Measurements from ENCODE around the gene CACTIN. TPM values are rescaled to one million over a fixed set of nuclear protein-coding genes. Genes with fewer than 3 reads are reported as not detected.
A peak's percentile ranks its signal among the peaks of the same experiment; 100 is the strongest.
"Not testable (repeated sequence)": the region's sequence is repeated elsewhere in the genome, so short reads cannot be mapped to it uniquely, and the experiment has no call there.

Gene CACTIN
- total and polyA plus RNA-seq, 8 donors: 6.8 to 27.2 (median 12.9) TPM

GRCh38 chr19:3669082-3669946, 42.7 kb upstream of the CACTIN start:
- intact Hi-C loops (cut with DNase I): loop anchor here in 1 of 3 donors (5.0 kb wide), 3 partner anchors 33 to 153 kb away; partner anchors contain the start of gene PIP5K1C
- ATAC-seq (no peak), DNase-seq (peak in 1 of 6 donors; percentile 67), FAIRE-seq (no peak)
- 84 to 89% methylated on average over 39 of the region's 39 CpGs for WGBS, 2 donors
- H3K36me3 ChIP-seq: no peaks in the 10 kb centered on the region
- no peak overlapping the region for H3K4me3 ChIP-seq
- peak overlapping the region in 1 of 4 donors; percentile 28 for H3K27ac ChIP-seq
- TF ChIP-seq, protein P1, sequence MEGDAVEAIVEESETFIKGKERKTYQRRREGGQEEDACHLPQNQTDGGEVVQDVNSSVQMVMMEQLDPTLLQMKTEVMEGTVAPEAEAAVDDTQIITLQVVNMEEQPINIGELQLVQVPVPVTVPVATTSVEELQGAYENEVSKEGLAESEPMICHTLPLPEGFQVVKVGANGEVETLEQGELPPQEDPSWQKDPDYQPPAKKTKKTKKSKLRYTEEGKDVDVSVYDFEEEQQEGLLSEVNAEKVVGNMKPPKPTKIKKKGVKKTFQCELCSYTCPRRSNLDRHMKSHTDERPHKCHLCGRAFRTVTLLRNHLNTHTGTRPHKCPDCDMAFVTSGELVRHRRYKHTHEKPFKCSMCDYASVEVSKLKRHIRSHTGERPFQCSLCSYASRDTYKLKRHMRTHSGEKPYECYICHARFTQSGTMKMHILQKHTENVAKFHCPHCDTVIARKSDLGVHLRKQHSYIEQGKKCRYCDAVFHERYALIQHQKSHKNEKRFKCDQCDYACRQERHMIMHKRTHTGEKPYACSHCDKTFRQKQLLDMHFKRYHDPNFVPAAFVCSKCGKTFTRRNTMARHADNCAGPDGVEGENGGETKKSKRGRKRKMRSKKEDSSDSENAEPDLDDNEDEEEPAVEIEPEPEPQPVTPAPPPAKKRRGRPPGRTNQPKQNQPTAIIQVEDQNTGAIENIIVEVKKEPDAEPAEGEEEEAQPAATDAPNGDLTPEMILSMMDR (IDR thresholded peaks at IDR 0.05): no peak
- no peaks in the 10 kb centered on the region for H3K4me1 ChIP-seq
- no peaks in the 10 kb centered on the region for H3K9me3 ChIP-seq
- no peaks in the 10 kb centered on the region for H3K27me3 ChIP-seq

DNA sequence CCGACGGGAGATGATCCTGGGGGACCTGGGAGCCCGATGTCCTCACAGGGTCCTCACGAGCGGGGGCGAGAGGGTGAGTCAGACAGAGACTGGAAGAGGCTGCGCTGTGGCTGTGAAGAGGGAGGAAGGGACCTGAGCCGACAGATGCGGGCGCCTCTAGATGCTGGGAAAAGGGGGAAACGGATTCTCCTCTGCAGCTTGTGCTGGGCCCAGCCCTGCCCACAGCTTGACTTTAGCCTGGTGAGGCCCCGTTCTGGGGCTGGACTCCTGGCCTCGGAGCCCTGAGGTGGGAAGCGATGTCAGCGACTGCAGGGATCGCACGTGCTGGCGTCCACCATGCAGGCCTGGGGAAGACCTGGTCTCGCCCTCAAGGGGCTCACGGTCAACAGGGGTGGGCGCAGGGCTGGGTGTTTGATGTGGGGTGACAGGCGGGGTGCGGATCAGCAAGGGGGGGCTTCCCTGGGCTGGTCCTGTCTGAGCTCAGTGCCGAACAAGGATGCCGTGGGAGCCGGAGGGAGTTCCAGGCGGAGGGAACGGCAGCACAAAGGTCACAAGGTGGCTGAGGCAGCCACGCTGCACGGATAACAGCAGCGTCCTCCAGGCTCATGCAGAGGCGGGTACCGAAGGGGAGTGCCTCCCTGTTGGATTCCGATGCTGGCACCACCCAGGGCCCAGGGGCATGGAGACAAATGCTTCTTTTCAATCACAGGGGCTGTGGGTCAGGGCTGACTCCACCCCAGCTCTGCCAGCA, 41.9 kb upstream of the CACTIN start:
- no peak for ATAC-seq
- TF ChIP-seq, protein P1 (IDR thresholded peaks at IDR 0.05): no peak
- Histone ChIP-seq H3K27ac (peak overlapping the region in 1 of 4 donors; percentile 28), H3K36me3 (no peaks in the 10 kb centered on the region), H3K4me1 (no peaks in the 10 kb centered on the region), H3K27me3 (no peaks in the 10 kb centered on the region), H3K9me3 (no peaks in the 10 kb centered on the region), H3K4me3 (no peak overlapping the region)
- intact Hi-C loops (cut with DNase I): loop anchor here in 1 of 3 donors (5.0 kb wide), 3 partner anchors 34 to 154 kb away; partner anchors contain the start of gene PIP5K1C
- DNase-seq: peak in 1 of 6 donors; percentile 52
- FAIRE-seq: no peak
- 84 to 90% methylated on average over 33 to 34 of the region's 34 CpGs for WGBS, 2 donors

- no peaks in the 10 kb centered on the region for H3K4me1 ChIP-seq
- H3K9me3 ChIP-seq: no peaks in the 10 kb centered on the region
- no peak overlapping the region for H3K27ac ChIP-seq
- no peak overlapping the region for H3K4me3 ChIP-seq
- H3K36me3 ChIP-seq: no peaks in the 10 kb centered on the region
- H3K27me3 ChIP-seq: no peaks in the 10 kb centered on the region
- DNase-seq (peak in 1 of 6 donors; percentile 63), FAIRE-seq (no peak), ATAC-seq (no peak)
- TF ChIP-seq, protein P1 (IDR thresholded peaks at IDR 0.05): no peak
- intact Hi-C loops (cut with DNase I): loop anchor here in 1 of 3 donors (5.0 kb wide), 3 partner anchors 35 to 155 kb away; partner anchors contain the start of gene PIP5K1C
- WGBS, 2 donors: 80 to 84% methylated on average over 7 to 17 of the region's 17 CpGs
Measured at GRCh38 chr19:3667766-3668165, 41.2 kb upstream of the CACTIN start.

GRCh38 chr19:3667037-3667638, 40.5 kb upstream of the CACTIN start:
- DNase-seq: peak in 1 of 6 donors; percentile 52
- TF ChIP-seq, protein P1 (IDR thresholded peaks at IDR 0.05): no peak
- H3K27me3 ChIP-seq: no peaks in the 10 kb centered on the region
- no peak overlapping the region for H3K27ac ChIP-seq
- H3K36me3 ChIP-seq: no peaks in the 10 kb centered on the region
- H3K4me3 ChIP-seq: no peak overlapping the region
- no peak for FAIRE-seq
- ATAC-seq: no peak
- intact Hi-C loops (cut with DNase I): loop anchor here in 1 of 3 donors (5.0 kb wide), 3 partner anchors 35 to 155 kb away; partner anchors contain the start of gene PIP5K1C
- no peaks in the 10 kb centered on the region for H3K4me1 ChIP-seq
- WGBS, 2 donors: 88 to 90% methylated on average over 18 of the region's 18 CpGs
- no peaks in the 10 kb centered on the region for H3K9me3 ChIP-seq

DNA sequence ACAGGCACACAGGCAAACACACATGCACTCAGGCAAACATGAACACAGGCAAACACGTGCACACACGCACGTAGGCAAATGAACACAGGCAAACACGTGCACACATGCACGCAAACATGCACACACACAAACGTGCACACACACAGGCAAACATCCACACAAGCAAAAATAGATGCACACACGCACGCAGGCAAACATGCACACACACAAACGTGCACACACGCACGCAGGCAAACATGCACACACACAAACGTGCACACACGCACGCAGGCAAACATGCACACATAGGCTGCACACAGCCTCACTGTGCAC, 39.9 kb upstream of the CACTIN start:
- not testable (repeated sequence) for H3K9me3 ChIP-seq, H3K27ac ChIP-seq, H3K27me3 ChIP-seq, DNase-seq, FAIRE-seq, H3K4me3 ChIP-seq, H3K4me1 ChIP-seq, H3K36me3 ChIP-seq, ATAC-seq
- intact Hi-C loops (cut with DNase I): loop anchor here in 1 of 3 donors (5.0 kb wide), 3 partner anchors 36 to 156 kb away; partner anchors contain the start of gene PIP5K1C
- 88% methylated on average over 14 of the region's 14 CpGs for WGBS, 2 donors
